ENCODE results near the gene PTPRD.

The PTPRD gene

GRCh38 chr9:10005206-10005605 is 607.6 kb downstream of the PTPRD start:
- no peak for DNase-seq (ENCODE audit: low read depth)
- no peak overlapping the region for H3K4me3 ChIP-seq (ENCODE audit: low read depth, low read length)
- TF ChIP-seq CTCF (IDR thresholded peaks at IDR 0.05; ENCODE audit: low read depth, low read length, missing control alignments), result no peak
- in situ Hi-C loops (cut with HindIII; ENCODE audit: low sequenced_read_pairs), result no loop called here

- no peak for TF ChIP-seq CTCF (IDR thresholded peaks at IDR 0.05; ENCODE audit: low read depth, low read length, missing control alignments)
- DNase-seq (ENCODE audit: low read depth), result no peak
- H3K4me3 ChIP-seq (ENCODE audit: low read depth, low read length), result no peak overlapping the region
- in situ Hi-C loops (cut with HindIII; ENCODE audit: low sequenced_read_pairs), result no loop called here
These were observed 609.8 kb downstream of the PTPRD start for GRCh38 chr9:10003047-10003446.

GRCh38 chr9:10000669-10001068 is 612.1 kb downstream of the PTPRD start:
- DNase-seq (ENCODE audit: low read depth), result no peak
- no peak overlapping the region for H3K4me3 ChIP-seq (ENCODE audit: low read depth, low read length)
- TF ChIP-seq CTCF (IDR thresholded peaks at IDR 0.05; ENCODE audit: low read depth, low read length, missing control alignments), result no peak
- in situ Hi-C loops (cut with HindIII; ENCODE audit: low sequenced_read_pairs), result no loop called here

- TF ChIP-seq CTCF (IDR thresholded peaks at IDR 0.05; ENCODE audit: low read depth, low read length, missing control alignments), result peak; percentile 23
- in situ Hi-C loops (cut with HindIII; ENCODE audit: low sequenced_read_pairs), result no loop called here
- no peak overlapping the region for H3K4me3 ChIP-seq (ENCODE audit: low read depth, low read length)
- no peak for DNase-seq (ENCODE audit: low read depth)
These were observed 614.1 kb downstream of the PTPRD start for GRCh38 chr9:9998491-9999287.

- no peak for DNase-seq (ENCODE audit: low read depth)
- in situ Hi-C loops (cut with HindIII; ENCODE audit: low sequenced_read_pairs), result no loop called here
- TF ChIP-seq CTCF (IDR thresholded peaks at IDR 0.05; ENCODE audit: low read depth, low read length, missing control alignments), result no peak
- H3K4me3 ChIP-seq (ENCODE audit: low read depth, low read length), result no peak overlapping the region
These were observed 615.2 kb downstream of the PTPRD start for GRCh38 chr9:9997585-9997984.

- no peak for TF ChIP-seq CTCF (IDR thresholded peaks at IDR 0.05; ENCODE audit: low read depth, low read length, missing control alignments)
- no peak overlapping the region for H3K4me3 ChIP-seq (ENCODE audit: low read depth, low read length)
- in situ Hi-C loops (cut with HindIII; ENCODE audit: low sequenced_read_pairs), result no loop called here
- no peak for DNase-seq (ENCODE audit: low read depth)
These were observed 616.5 kb downstream of the PTPRD start for GRCh38 chr9:9996259-9996658.
